ENCODE data around the gene MRPS21.
A peak's percentile ranks its signal among the peaks of the same experiment; 100 is the strongest.

DNA sequence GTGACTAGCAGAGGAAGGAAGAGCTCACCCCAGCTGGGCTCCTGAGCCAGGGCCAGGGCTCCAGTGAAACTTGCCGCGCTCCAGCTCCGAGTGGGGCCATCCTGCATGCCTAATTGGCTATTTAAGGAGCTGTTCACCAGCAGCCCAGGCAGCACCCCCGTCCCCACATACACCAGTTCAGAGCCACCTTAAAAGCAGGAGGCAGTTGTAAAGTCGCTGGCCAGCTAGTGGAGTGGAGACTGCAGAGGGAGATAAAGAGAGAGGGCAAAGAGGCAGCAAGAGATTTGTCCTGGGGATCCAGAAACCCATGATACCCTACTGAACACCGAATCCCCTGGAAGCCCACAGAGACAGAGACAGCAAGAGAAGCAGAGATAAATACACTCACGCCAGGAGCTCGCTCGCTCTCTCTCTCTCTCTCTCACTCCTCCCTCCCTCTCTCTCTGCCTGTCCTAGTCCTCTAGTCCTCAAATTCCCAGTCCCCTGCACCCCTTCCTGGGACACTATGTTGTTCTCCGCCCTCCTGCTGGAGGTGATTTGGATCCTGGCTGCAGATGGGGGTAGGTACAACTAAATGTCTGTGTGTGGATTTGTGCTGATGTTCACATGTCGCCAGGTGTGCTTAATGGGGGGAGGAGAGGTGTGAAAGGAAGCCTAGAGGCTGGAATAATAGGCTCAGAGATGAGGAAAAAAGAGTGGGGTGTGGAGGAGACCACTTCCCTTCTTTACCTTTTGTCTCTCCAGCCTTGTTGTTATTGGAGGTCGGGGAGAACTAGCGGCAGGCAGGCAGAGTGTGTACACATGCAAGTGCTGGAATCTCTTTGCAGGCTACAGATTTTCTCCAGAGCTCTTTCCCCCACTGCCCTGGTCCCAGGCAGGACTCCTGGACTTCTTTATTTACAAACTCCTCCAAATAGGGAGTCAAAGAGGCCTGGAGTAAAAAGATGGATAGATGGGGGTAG lies 35.8 kb upstream of the MRPS21 start, which contains the start of gene CA14:
- TF ChIP-seq, protein P1, sequence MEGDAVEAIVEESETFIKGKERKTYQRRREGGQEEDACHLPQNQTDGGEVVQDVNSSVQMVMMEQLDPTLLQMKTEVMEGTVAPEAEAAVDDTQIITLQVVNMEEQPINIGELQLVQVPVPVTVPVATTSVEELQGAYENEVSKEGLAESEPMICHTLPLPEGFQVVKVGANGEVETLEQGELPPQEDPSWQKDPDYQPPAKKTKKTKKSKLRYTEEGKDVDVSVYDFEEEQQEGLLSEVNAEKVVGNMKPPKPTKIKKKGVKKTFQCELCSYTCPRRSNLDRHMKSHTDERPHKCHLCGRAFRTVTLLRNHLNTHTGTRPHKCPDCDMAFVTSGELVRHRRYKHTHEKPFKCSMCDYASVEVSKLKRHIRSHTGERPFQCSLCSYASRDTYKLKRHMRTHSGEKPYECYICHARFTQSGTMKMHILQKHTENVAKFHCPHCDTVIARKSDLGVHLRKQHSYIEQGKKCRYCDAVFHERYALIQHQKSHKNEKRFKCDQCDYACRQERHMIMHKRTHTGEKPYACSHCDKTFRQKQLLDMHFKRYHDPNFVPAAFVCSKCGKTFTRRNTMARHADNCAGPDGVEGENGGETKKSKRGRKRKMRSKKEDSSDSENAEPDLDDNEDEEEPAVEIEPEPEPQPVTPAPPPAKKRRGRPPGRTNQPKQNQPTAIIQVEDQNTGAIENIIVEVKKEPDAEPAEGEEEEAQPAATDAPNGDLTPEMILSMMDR (IDR thresholded peaks at IDR 0.05; ENCODE audit: low read depth, low read length), result no peak
- TF ChIP-seq EZH2phosphoT487 (IDR thresholded peaks at IDR 0.05; ENCODE audit: low read depth), result peak; percentile 60; the same call in 1 of the 2 replicates
